Activated naive CD4-positive, alpha-beta T cell treated with anti-CD3 and anti-CD28 coated beads for 36 hours (primary cell): Measurements from ENCODE around the gene GLS. TPM values are rescaled to one million over a fixed set of nuclear protein-coding genes. Genes with fewer than 3 reads are reported as not detected.
"Not testable (repeated sequence)": the region's sequence is repeated elsewhere in the genome, so short reads cannot be mapped to it uniquely, and the experiment has no call there.

Source experiments
- CTCF ChIA-PET: fragments of 350-600 bp; sonication (Branson Sonifier 250); formaldehyde crosslinking; loops from one replicate; lab custom pipeline; 2021; ENCODE audit warnings: antibody characterized with exemption; lab: Charles Lee
- DNase-seq: peaks from one replicate; pipeline ENCODE4 v3.0.0-alpha.2; 2020
- H3K27ac Mint-ChIP-seq: one replicate; pipeline ENCODE4 v1.8.0; 2021; ENCODE audit warnings: mild to moderate bottlenecking, mixed read lengths
- H3K27me3 Mint-ChIP-seq: one replicate; pipeline ENCODE4 v1.8.0; 2021; ENCODE audit warnings: low read depth, mixed read lengths
- H3K36me3 Mint-ChIP-seq: one replicate; pipeline ENCODE4 v1.8.0; 2021; ENCODE audit warnings: low read depth, mixed read lengths
- H3K4me1 Mint-ChIP-seq: one replicate; pipeline ENCODE4 v1.8.0; 2021; ENCODE audit warnings: low read depth, mixed read lengths
- H3K4me3 Mint-ChIP-seq: one replicate; pipeline ENCODE4 v1.8.0; 2021; ENCODE audit warnings: mild to moderate bottlenecking, moderate library complexity, mixed read lengths
- H3K9me3 Mint-ChIP-seq: one replicate; pipeline ENCODE4 v1.8.0; 2021; ENCODE audit warnings: mixed read lengths
- intact Hi-C: fragments of 100-400 bp; cut with micrococcal nuclease; formaldehyde crosslinking; loops from one replicate; pipeline ENCODE4 v1.15.1; 2023
- total RNA-seq, 2 experiments: library from RNA; stranded (reverse); gene quantifications; one replicate each; pipeline ENCODE4 v1.2.3, GENCODE V29; 2021

GLS gene
- total RNA-seq, 2 experiments from 2014 or later, result 248 to 255 TPM

DNA sequence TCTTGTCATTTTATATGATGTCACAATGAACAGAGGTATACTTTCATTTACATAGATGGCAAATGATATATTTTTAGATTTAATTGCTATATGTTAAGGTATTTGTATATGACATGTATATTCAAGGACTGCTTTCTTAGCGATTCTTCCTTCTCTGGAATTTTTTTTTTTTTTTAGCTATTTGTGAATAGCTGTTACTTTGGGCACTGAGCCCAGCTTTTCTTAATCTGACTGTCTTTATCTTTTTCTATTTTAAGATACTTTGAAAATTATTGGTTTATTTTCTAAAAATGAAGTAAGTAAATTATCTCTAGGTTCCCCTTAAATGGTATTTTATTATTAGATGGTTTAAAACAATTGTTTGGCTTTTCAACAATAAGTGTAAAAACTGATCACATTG is 4.0 kb upstream of the GLS start:
- no peaks in the 10 kb centered on the region for H3K9me3 Mint-ChIP-seq
- peaks cover 30% of the 10 kb centered on the region for H3K4me1 Mint-ChIP-seq
- H3K27ac Mint-ChIP-seq, result no peak overlapping the region
- CTCF ChIA-PET, result interaction anchor here (1.1 to 4.8 kb wide), 3 partner anchors 26 to 96 kb away, joined by 4 to 34 read pairs (median 4); no protein-coding TSS in a partner anchor
- H3K27me3 Mint-ChIP-seq, result no peaks in the 10 kb centered on the region
- no peak for DNase-seq
- peaks cover 3% of the 10 kb centered on the region for H3K36me3 Mint-ChIP-seq
- intact Hi-C loops, result no loop called here
- H3K4me3 Mint-ChIP-seq, result no peak overlapping the region

DNA sequence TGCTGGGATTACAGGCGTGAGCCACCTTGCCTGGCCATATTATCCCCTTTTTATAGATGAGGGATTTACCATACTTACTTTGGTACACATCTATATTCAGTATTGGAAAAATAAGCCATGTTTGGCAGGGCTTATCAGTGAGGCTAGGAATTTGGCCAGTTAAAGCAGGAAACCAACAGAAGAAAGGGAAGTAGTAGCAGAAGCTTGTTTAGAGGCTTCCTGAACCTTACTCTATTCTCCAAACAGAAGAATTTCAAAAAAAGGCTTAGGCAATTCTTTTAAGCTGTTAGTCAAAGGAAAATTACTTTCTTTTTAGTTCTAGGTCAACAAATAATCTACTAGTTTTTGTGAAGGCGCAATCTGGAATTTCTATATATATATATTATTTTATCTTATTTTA is 3.2 kb upstream of the GLS start:
- Mint-ChIP-seq H3K27ac (no peak overlapping the region), H3K9me3 (no peaks in the 10 kb centered on the region), H3K36me3 (peaks cover 8% of the 10 kb centered on the region), H3K4me1 (peaks cover 30% of the 10 kb centered on the region), H3K27me3 (no peaks in the 10 kb centered on the region), H3K4me3 (no peak overlapping the region)
- intact Hi-C loops, result no loop called here
- no peak for DNase-seq
- CTCF ChIA-PET, result interaction anchor here (1.1 to 4.8 kb wide), 3 partner anchors 27 to 96 kb away, joined by 4 to 34 read pairs (median 4); no protein-coding TSS in a partner anchor

DNA sequence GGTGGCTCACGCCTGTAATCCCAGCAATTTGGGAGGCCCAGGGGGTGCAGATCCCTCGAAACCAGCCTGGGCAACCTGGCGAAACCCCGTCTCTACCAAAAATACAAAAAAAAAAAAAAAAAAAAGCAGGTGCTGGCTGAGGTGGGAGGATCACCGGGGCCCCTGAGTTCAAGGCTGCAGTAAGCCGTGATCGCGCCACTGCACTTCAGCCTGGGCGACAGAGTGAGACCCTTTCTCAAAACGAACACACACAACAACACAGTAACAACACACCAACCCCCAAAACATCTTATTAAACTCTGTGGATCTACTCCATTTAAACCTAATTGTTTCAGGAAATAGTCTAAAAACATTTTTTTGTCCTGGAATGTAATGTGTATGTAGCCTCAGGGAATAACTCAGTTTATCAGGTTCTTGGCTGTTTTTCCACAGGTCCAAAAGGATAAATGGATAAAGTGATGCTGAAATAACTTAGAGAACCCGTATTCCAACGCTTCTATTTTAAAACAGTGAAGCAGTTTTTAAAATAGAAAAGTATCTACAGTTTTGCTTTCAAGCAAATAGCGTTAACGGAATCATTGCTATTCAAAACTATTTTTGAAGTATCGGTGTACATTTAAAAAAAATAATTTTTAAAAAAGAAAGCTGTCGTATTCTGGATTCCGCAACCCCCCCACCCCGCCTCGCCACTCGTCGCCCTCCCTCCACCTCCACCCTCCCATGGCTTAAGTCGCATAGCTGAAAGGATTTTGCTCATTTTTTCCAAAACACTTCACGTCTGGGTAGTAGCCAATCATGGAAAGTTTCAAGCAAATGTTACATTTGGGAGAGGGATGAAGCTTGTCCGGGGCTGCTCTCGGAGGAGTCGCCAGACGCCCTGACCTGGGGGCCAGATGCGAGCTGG is 895 bp upstream of the GLS start:
- peak; percentile 56 for DNase-seq
- Mint-ChIP-seq H3K36me3 (peaks cover 29% of the 10 kb centered on the region), H3K4me1 (peaks cover 39% of the 10 kb centered on the region), H3K27me3 (no peaks in the 10 kb centered on the region), H3K9me3 (no peaks in the 10 kb centered on the region), H3K27ac (peak overlapping the region; percentile 99), H3K4me3 (peak overlapping the region; percentile 96)
- intact Hi-C loops, result loop anchor here (1.0 to 5.0 kb wide), 8 partner anchors 29 to 1095 kb away; partner anchors contain the start of genes MFSD6, NEMP2, ORMDL1 and PMS1
- CTCF ChIA-PET, result interaction anchor here (0.9 to 4.8 kb wide), 3 partner anchors 27 to 29 kb away, joined by 3 to 34 read pairs (median 24); no protein-coding TSS in a partner anchor

DNA sequence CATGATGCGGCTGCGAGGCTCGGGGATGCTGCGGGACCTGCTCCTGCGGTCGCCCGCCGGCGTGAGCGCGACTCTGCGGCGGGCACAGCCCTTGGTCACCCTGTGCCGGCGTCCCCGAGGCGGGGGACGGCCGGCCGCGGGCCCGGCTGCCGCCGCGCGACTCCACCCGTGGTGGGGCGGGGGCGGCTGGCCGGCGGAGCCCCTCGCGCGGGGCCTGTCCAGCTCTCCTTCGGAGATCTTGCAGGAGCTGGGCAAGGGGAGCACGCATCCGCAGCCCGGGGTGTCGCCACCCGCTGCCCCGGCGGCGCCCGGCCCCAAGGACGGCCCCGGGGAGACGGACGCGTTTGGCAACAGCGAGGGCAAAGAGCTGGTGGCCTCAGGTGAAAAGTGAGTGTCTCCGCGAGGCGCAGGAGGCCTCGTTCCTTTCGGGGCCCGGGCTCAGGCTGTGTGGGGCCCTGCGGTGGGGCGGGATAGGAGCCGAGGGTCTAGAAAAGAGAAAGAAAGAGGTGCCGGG is 520 bp downstream of the GLS start:
- no peak for DNase-seq
- Mint-ChIP-seq H3K9me3 (no peaks in the 10 kb centered on the region), H3K4me1 (peaks cover 39% of the 10 kb centered on the region), H3K36me3 (peaks cover 35% of the 10 kb centered on the region), H3K4me3 (peak overlapping the region; percentile 96), H3K27ac (peak overlapping the region; percentile 99), H3K27me3 (no peaks in the 10 kb centered on the region)
- intact Hi-C loops, result loop anchor here (2.0 to 5.0 kb wide), 4 partner anchors 100 to 736 kb away; partner anchors contain the start of gene MFSD6
- CTCF ChIA-PET, result interaction anchor here (2.2 to 3.9 kb wide), 2 partner anchors 30 to 131 kb away, joined by 5 to 24 read pairs; no protein-coding TSS in a partner anchor

DNA sequence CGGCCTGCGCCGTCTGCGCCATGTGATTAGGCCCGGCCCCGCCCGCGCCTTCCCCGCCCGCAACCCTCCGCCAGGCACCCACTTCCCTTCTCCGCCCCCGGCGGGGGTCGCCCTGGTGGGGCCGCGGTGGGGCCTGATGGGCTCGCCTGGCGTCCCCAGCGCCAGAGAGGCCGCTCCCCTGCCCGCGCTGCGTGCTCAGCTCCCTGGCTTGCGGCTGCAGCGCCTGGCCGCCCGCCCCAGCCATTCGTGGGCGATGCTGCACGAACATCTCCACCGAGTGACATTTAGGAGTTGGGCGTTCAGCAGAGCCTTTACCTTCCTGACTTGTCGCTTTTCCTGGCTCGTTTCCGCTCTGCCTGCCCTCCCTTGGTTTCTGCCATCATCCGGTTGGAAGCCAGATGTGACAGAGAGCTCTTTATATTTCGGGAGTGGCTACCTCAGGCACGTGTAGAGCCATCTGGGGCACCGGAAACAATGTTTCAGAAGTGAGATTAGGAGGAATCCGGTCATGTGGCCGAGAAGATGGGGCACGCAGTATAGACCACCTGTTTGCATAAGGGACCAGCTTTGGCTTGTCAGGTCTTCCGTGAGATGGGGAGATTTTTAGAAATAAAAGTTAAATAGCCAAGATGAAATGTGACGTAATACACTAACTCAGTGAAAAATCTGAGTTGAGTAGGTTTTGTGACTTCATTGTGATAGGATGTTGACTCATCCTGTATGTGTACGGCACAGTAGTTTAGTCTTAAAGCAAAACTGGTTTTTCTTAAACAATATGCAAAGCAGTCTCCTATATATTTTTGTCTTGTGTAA is 1.2 kb downstream of the GLS start:
- intact Hi-C loops, result loop anchor here (1.0 to 5.0 kb wide), 17 partner anchors 21 to 796 kb away; partner anchors contain the start of genes MFSD6, NABP1 and STAT1
- H3K36me3 Mint-ChIP-seq, result peaks cover 38% of the 10 kb centered on the region
- DNase-seq, result peak; percentile 86
- H3K4me1 Mint-ChIP-seq, result peaks cover 41% of the 10 kb centered on the region
- no peaks in the 10 kb centered on the region for H3K9me3 Mint-ChIP-seq
- H3K27ac Mint-ChIP-seq, result peak overlapping the region; percentile 97
- H3K4me3 Mint-ChIP-seq, result peak overlapping the region; percentile 90
- H3K27me3 Mint-ChIP-seq, result no peaks in the 10 kb centered on the region
- CTCF ChIA-PET, result interaction anchor here (1.2 to 3.9 kb wide), 3 partner anchors 11 to 130 kb away, joined by 5 to 24 read pairs (median 7); no protein-coding TSS in a partner anchor

GRCh38 chr2:190882411-190882766 is 1.8 kb downstream of the GLS start:
- no peaks in the 10 kb centered on the region for H3K9me3 Mint-ChIP-seq
- peak overlapping the region; percentile 90 for H3K4me3 Mint-ChIP-seq
- intact Hi-C loops, result loop anchor here (1.0 to 5.0 kb wide), 15 partner anchors 21 to 796 kb away; partner anchors contain the start of genes MFSD6, NABP1 and STAT1
- H3K27me3 Mint-ChIP-seq, result no peaks in the 10 kb centered on the region
- H3K27ac Mint-ChIP-seq, result peak overlapping the region; percentile 97
- CTCF ChIA-PET, result interaction anchor here (0.7 to 3.9 kb wide), 5 partner anchors 10 to 130 kb away, joined by 3 to 24 read pairs (median 5); no protein-coding TSS in a partner anchor
- peaks cover 39% of the 10 kb centered on the region for H3K36me3 Mint-ChIP-seq
- peaks cover 36% of the 10 kb centered on the region for H3K4me1 Mint-ChIP-seq
- DNase-seq, result no peak

DNA sequence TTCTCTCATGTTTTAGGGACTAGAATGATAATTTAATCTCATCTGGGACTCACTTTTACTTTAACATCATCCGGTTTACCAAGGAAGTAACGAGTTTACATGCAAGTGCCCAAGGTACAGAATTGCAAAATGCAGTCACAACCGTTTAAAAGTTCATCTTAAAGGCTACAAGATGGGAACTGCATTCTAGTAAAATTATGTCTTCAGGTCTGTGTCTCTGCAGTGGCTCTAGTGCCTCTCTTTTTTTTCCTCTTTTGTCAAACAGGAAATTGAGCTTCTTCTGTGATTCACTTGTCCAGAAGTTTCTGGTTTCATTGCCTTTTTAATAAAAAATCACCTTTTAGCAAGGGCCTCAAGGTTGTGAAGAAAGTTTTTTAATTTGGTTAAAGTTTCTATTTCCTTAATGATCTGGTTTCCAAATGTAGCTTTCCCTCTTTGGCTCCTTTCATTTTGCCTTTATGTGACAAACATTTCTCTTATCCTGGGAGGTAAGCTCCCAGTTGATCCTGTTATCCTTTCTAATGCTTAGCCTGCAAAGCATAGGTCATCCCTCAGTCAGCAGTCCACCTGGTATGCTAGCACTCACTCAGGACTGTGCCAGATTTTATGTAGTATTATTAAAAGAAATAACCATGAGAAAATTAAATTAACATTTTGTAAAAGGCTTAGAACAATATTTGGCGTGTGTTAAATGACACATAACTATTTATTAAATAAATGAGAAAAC is 2.4 kb downstream of the GLS start:
- H3K36me3 Mint-ChIP-seq, result peaks cover 45% of the 10 kb centered on the region
- peak overlapping the region; percentile 97 for H3K27ac Mint-ChIP-seq
- DNase-seq, result no peak
- no peaks in the 10 kb centered on the region for H3K27me3 Mint-ChIP-seq
- peak overlapping the region; percentile 90 for H3K4me3 Mint-ChIP-seq
- intact Hi-C loops, result loop anchor here (1.0 to 5.0 kb wide), 15 partner anchors 20 to 795 kb away; partner anchors contain the start of genes MFSD6, NABP1 and STAT1
- CTCF ChIA-PET, result interaction anchor here (0.7 to 3.9 kb wide), 5 partner anchors 10 to 129 kb away, joined by 3 to 24 read pairs (median 5); no protein-coding TSS in a partner anchor
- peaks cover 37% of the 10 kb centered on the region for H3K4me1 Mint-ChIP-seq
- H3K9me3 Mint-ChIP-seq, result no peaks in the 10 kb centered on the region

- peaks cover 58% of the 10 kb centered on the region for H3K36me3 Mint-ChIP-seq
- H3K27me3 Mint-ChIP-seq, H3K9me3 Mint-ChIP-seq, DNase-seq: not testable (repeated sequence)
- CTCF ChIA-PET, result interaction anchor here (0.6 to 5.3 kb wide), 3 partner anchors 35 to 106 kb away, joined by 3 to 29 read pairs (median 3); no protein-coding TSS in a partner anchor
- H3K27ac Mint-ChIP-seq, result peak overlapping the region; percentile 72
- intact Hi-C loops, result loop anchor here (2.0 kb wide), 1 partner anchor 213 kb away; no protein-coding TSS in a partner anchor
- H3K4me1 Mint-ChIP-seq, result peaks cover 57% of the 10 kb centered on the region
- peak overlapping the region; percentile 50 for H3K4me3 Mint-ChIP-seq
Measured at GRCh38 chr2:190885844-190886243, 5.2 kb downstream of the GLS start.

DNA sequence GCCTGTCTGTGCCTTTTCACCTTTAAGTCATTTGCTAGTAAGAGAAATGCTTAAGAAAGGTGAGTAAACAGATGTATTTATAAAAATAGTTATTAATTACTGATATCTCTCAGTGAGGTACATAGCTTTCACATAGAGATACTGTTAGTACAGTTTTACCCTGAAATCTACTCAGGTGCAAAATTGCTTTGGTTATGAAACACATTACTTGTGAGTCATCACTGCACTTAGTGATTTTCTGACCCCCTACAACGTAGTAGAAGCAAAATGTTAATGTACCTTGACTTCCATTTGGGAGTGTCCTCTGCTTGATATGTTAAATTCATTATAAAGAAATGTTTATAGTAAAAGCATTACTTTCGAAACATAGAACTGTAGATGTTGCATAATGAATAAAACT is 6.5 kb downstream of the GLS start:
- Mint-ChIP-seq H3K27me3 (no peaks in the 10 kb centered on the region), H3K36me3 (peaks cover 60% of the 10 kb centered on the region), H3K4me3 (no peak overlapping the region), H3K9me3 (no peaks in the 10 kb centered on the region), H3K27ac (no peak overlapping the region), H3K4me1 (peaks cover 66% of the 10 kb centered on the region)
- CTCF ChIA-PET, result interaction anchor here (0.6 to 5.3 kb wide), 3 partner anchors 36 to 60 kb away, joined by 3 to 29 read pairs (median 5); no protein-coding TSS in a partner anchor
- intact Hi-C loops, result loop anchor here (1.0 to 2.0 kb wide), 3 partner anchors 16 to 214 kb away; no protein-coding TSS in a partner anchor
- no peak for DNase-seq

GRCh38 chr2:190888449-190888848 is 7.8 kb downstream of the GLS start:
- Mint-ChIP-seq H3K4me3 (peak overlapping the region; percentile 32), H3K27ac (peak overlapping the region; percentile 32), H3K27me3 (no peaks in the 10 kb centered on the region), H3K36me3 (peaks cover 54% of the 10 kb centered on the region), H3K9me3 (no peaks in the 10 kb centered on the region), H3K4me1 (peaks cover 74% of the 10 kb centered on the region)
- CTCF ChIA-PET, result interaction anchor here (0.8 to 5.3 kb wide), 4 partner anchors 13 to 59 kb away, joined by 3 to 29 read pairs (median 6); no protein-coding TSS in a partner anchor
- intact Hi-C loops, result no loop called here
- DNase-seq, result no peak
